Endothelial cell of umbilical vein (primary cell): ENCODE results near the gene SENP7. TPM values are rescaled to one million over a fixed set of nuclear protein-coding genes. Genes with fewer than 3 reads are reported as not detected.

ENCODE experiments used
- BruUV-seq: library from RNA; stranded (reverse); fragments of 400-500 nt; replicated peaks from 2 replicates; lab custom pipeline; 2021; lab: Mats Ljungman, UMichigan
- CTCF ChIA-PET: fragments of 300-600, 350-600 bp; sonication (Branson Sonifier 250); formaldehyde crosslinking; loops from one replicate; lab custom pipeline; 2021; ENCODE audit warnings: antibody characterized with exemption, inconsistent platforms; lab: Charles Lee
- POLR2A ChIA-PET: fragments of 300-600, 350-600 bp; sonication (Branson Sonifier 250); formaldehyde crosslinking; loops from one replicate; lab custom pipeline; 2021; ENCODE audit warnings: antibody characterized with exemption, inconsistent platforms; lab: Charles Lee
- DNase-seq: peaks from one replicate; pipeline ENCODE4 v3.0.0-alpha.2; 2011; ENCODE audit warnings: low read depth, low spot score
- FAIRE-seq: peaks from 2 replicates; lab custom pipeline; 2011; peaks lifted over from hg19 to GRCh38; lab: Jason Lieb, UNC
- H2AFZ ChIP-seq: 2 replicates; pipeline ENCODE4 v1.6.0; 2012; ENCODE audit warnings: low read depth, low read length, control low read depth, inconsistent platforms
- H3K27ac ChIP-seq: 2 replicates; pipeline ENCODE4 v1.5.1; 2011; ENCODE audit warnings: low read depth, mild to moderate bottlenecking, control low read depth, low read length, moderate library complexity; ENCODE audit not compliant: insufficient read depth
- H3K27me3 ChIP-seq, 2 experiments: 2 replicates each; pipeline versions ENCODE4 v1.6.0 to v1.6.1; 2011; ENCODE audit warnings: low read length in 2 of 2, mixed read lengths in 1 of 2; ENCODE audit not compliant: control insufficient read depth in 2 of 2, insufficient read depth in 2 of 2
- H3K36me3 ChIP-seq, 2 experiments: 2 replicates in 1 of 2; 3 replicates in 1 of 2; pipeline ENCODE4 v1.5.1; 2011; ENCODE audit warnings: low read length in 2 of 2, mild to moderate bottlenecking in 1 of 2, moderate library complexity in 1 of 2; ENCODE audit not compliant: control insufficient read depth in 2 of 2, insufficient read depth in 2 of 2; ENCODE audit errors: extremely low read depth in 1 of 2
- H3K4me1 ChIP-seq: 3 replicates; pipeline ENCODE4 v1.5.1; 2011; ENCODE audit warnings: mild to moderate bottlenecking, low read length; ENCODE audit not compliant: control insufficient read depth, insufficient read depth; ENCODE audit errors: extremely low read depth
- H3K4me2 ChIP-seq: 2 replicates; pipeline ENCODE4 v1.6.1; 2011; ENCODE audit warnings: low read length, control low read depth, mixed read lengths; ENCODE audit not compliant: insufficient read depth
- H3K4me3 ChIP-seq, 3 experiments: fragments of 200-600 bp in 1 of 3; sonication (generic), shearing (Covaris generic) in 1 of 3; replicated peaks in 1 of 3; 2 replicates each; pipeline ENCODE4 v1.5.1; 2011 to 2016; ENCODE audit warnings: control low read depth in 3 of 3, low read length in 3 of 3, mild to moderate bottlenecking in 2 of 3, inconsistent platforms in 1 of 3, low read depth in 1 of 3, moderate library complexity in 1 of 3; ENCODE audit not compliant: insufficient read depth in 1 of 3
- H3K79me2 ChIP-seq: 2 replicates; pipeline ENCODE4 v1.6.0; 2012; ENCODE audit warnings: low read length, inconsistent platforms; ENCODE audit not compliant: control insufficient read depth, insufficient read depth
- H3K9ac ChIP-seq: replicated peaks from 2 replicates; pipeline ENCODE3; 2011; ENCODE audit warnings: low read length, control low read depth; ENCODE audit not compliant: insufficient read depth; ENCODE audit errors: extremely low read depth
- H3K9me1 ChIP-seq: replicated peaks from 3 replicates; pipeline ENCODE4 v1.6.0; 2011; ENCODE audit warnings: mild to moderate bottlenecking, low read length; ENCODE audit not compliant: control insufficient read depth, insufficient read depth; ENCODE audit errors: extremely low read depth
- H3K9me3 ChIP-seq: replicated peaks from 2 replicates; pipeline ENCODE4 v1.5.1; 2012; ENCODE audit warnings: low read length, inconsistent platforms; ENCODE audit not compliant: control insufficient read depth, insufficient read depth
- H4K20me1 ChIP-seq: replicated peaks from 2 replicates; pipeline ENCODE3; 2011; ENCODE audit warnings: mild to moderate bottlenecking, low read length; ENCODE audit not compliant: control insufficient read depth, insufficient read depth; ENCODE audit errors: extremely low read depth
- EZH2 ChIP-seq: IDR thresholded peaks from 2 replicates; pipeline ENCODE4 v1.6.1; 2012; ENCODE audit warnings: borderline replicate concordance, low read depth, mild to moderate bottlenecking, moderate library complexity, low read length, inconsistent platforms; ENCODE audit not compliant: severe bottlenecking
- FOS ChIP-seq: IDR thresholded peaks from 2 replicates; pipeline ENCODE4 v1.6.1; 2011; ENCODE audit warnings: mild to moderate bottlenecking, low read length, moderate library complexity, borderline replicate concordance; ENCODE audit not compliant: insufficient read depth
- GATA2 ChIP-seq: IDR thresholded peaks from 2 replicates; pipeline ENCODE4 v1.7.0; 2011; ENCODE audit warnings: low read depth, mild to moderate bottlenecking, moderate library complexity, mixed read lengths, low read length; ENCODE audit not compliant: insufficient read length, insufficient read depth
- JUN ChIP-seq: IDR thresholded peaks from 2 replicates; pipeline ENCODE4 v1.6.1; 2011; ENCODE audit warnings: borderline replicate concordance, low read depth; ENCODE audit not compliant: insufficient read length, insufficient read depth
- MYC ChIP-seq: IDR thresholded peaks from one replicate; pipeline ENCODE4 v1.6.1; 2011; ENCODE audit warnings: mild to moderate bottlenecking, low read depth, low read length
- POLR2A ChIP-seq: IDR thresholded peaks from 2 replicates; pipeline ENCODE4 v1.6.1; 2012; ENCODE audit warnings: low read depth, mild to moderate bottlenecking, control low read depth, low read length
- POLR2AphosphoS5 ChIP-seq: IDR thresholded peaks from 2 replicates; pipeline ENCODE4 v1.6.1; 2012; ENCODE audit warnings: low read depth, mild to moderate bottlenecking, control low read depth, low read length, moderate library complexity; ENCODE audit not compliant: insufficient read depth
- dilution Hi-C: fragments of 300-500 bp; cut with MboI; formaldehyde crosslinking; loops from one replicate; pipeline ENCODE4 v1.15.0; 2019; ENCODE audit warnings: low sequenced_read_pairs; ENCODE audit not compliant: extremely low pct_ligation_motif_present
- intact Hi-C: fragments of 100-400 bp; cut with micrococcal nuclease; formaldehyde crosslinking; loops from one replicate; pipeline ENCODE4 v1.10.0; 2022
- polyA plus RNA-seq, 4 experiments: library from polyadenylated mRNA; depleted of rRNA in 3 of 4; stranded (reverse) in 3 of 4; unstranded in 1 of 4; fragments of >200 nt; gene quantifications; 2 replicates each; pipeline versions ENCODE4 v1.2.1 to v1.2.3, GENCODE V29; 2011 to 2012; ENCODE audit warnings: missing spikeins in 1 of 4
- total RNA-seq: library from RNA; stranded (reverse); gene quantifications from 2 replicates; pipeline ENCODE4 v1.2.3, GENCODE V29; 2021
- TF ChIP-seq, protein P1 (sequence below): IDR thresholded peaks from 2 replicates; pipeline ENCODE4 v1.6.1; 2011; ENCODE audit not compliant: insufficient read depth, insufficient read length
- TF ChIP-seq, protein P2 (sequence below), 2 donors: IDR thresholded peaks; 1 replicate in 1 of 2; 2 replicates in 1 of 2; pipeline ENCODE4 v1.5.1; 2011; ENCODE audit warnings: low read length in 2 of 2, mild to moderate bottlenecking in 2 of 2, moderate library complexity in 2 of 2, control low read depth in 1 of 2, inconsistent platforms in 1 of 2, low read depth in 1 of 2; ENCODE audit not compliant: insufficient read depth in 1 of 2; ENCODE audit errors: extremely low read depth in 1 of 2

SENP7 gene
- total and polyA plus RNA-seq, 2 donors (not counting 3 experiments of a cell fraction or from before 2014, with no cell fraction given) = 5.1 to 18.7 TPM

DNA sequence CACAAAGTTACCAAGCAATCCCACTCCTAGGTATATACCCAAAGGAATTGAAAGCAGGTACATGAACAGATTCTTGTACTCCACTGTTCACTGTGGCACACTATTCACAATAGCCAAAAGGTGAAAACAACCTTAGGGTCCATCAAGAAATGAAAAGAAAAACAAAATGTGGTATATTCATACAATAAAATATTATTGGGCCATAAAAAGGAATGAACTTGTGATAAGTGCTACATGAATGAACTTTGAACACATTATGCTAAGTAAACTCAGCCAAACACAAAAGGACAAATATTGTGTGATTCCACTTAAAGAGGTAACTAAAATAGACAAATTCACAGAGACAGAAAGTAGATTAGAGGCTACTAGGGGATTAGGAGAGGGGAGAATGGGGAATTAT is 137.4 kb downstream of the SENP7 start:
- H3K27ac ChIP-seq = no peak overlapping the region
- H3K4me1 ChIP-seq = no peaks in the 10 kb centered on the region
- no peak overlapping the region for H3K4me2 ChIP-seq
- H4K20me1 ChIP-seq = peaks cover 3% of the 10 kb centered on the region
- no peak for FAIRE-seq
- BruUV-seq = no TSS peak
- no peaks in the 10 kb centered on the region for H3K79me2 ChIP-seq
- DNase-seq = no peak
- dilution Hi-C loops = no loop called here
- no peaks in the 10 kb centered on the region for H3K9me1 ChIP-seq
- CTCF ChIA-PET = no interaction called here
- no peak overlapping the region for H2AFZ ChIP-seq
- no peaks in the 10 kb centered on the region for H3K27me3 ChIP-seq
- H3K36me3 ChIP-seq = no peaks in the 10 kb centered on the region
- POLR2A ChIA-PET = no interaction called here
- no peak overlapping the region for H3K9ac ChIP-seq
- intact Hi-C loops = no loop called here
- no peak overlapping the region for H3K4me3 ChIP-seq
- no peaks in the 10 kb centered on the region for H3K9me3 ChIP-seq
- TF ChIP-seq JUN (no peak), MYC (no peak), GATA2 (no peak), EZH2 (no peak), POLR2AphosphoS5 (no peak), POLR2A (no peak), FOS (no peak)

DNA sequence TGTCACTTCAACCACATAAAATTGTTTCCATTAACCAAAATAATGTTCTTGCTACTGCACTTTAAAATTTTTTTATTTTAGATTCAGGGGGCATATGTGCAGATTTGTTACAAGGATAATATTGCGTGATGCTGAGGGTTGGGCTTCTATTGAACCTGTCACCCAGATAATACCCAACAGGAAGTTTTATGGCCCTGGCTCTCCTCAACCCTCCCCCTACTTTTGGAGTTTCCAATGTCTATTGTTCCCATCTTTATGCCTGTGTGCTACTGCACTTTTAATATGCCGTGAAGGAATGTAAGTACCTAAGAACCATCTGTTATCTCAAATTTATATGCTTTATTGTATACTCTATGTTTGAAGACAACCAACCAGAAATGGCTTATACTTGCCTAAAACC is 150.6 kb downstream of the SENP7 start:
- no peak overlapping the region for H3K9ac ChIP-seq
- ChIA-PET CTCF (no interaction called here), POLR2A (no interaction called here)
- H3K27ac ChIP-seq = no peak overlapping the region
- no peaks in the 10 kb centered on the region for H4K20me1 ChIP-seq
- DNase-seq (no peak), FAIRE-seq (no peak)
- no peaks in the 10 kb centered on the region for H3K9me3 ChIP-seq
- no peaks in the 10 kb centered on the region for H3K9me1 ChIP-seq
- no peaks in the 10 kb centered on the region for H3K27me3 ChIP-seq
- no peak overlapping the region for H3K4me2 ChIP-seq
- intact Hi-C loops (no loop called here), dilution Hi-C loops (no loop called here)
- no peaks in the 10 kb centered on the region for H3K36me3 ChIP-seq
- no peaks in the 10 kb centered on the region for H3K4me1 ChIP-seq
- no peak overlapping the region for H3K4me3 ChIP-seq
- H2AFZ ChIP-seq = no peak overlapping the region
- no TSS peak for BruUV-seq
- H3K79me2 ChIP-seq = no peaks in the 10 kb centered on the region
- TF ChIP-seq POLR2AphosphoS5 = no peak
- no peak for TF ChIP-seq JUN
- TF ChIP-seq GATA2 = no peak
- no peak for TF ChIP-seq POLR2A
- TF ChIP-seq, protein P1, sequence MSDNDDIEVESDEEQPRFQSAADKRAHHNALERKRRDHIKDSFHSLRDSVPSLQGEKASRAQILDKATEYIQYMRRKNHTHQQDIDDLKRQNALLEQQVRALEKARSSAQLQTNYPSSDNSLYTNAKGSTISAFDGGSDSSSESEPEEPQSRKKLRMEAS = no peak
- TF ChIP-seq, protein P2, sequence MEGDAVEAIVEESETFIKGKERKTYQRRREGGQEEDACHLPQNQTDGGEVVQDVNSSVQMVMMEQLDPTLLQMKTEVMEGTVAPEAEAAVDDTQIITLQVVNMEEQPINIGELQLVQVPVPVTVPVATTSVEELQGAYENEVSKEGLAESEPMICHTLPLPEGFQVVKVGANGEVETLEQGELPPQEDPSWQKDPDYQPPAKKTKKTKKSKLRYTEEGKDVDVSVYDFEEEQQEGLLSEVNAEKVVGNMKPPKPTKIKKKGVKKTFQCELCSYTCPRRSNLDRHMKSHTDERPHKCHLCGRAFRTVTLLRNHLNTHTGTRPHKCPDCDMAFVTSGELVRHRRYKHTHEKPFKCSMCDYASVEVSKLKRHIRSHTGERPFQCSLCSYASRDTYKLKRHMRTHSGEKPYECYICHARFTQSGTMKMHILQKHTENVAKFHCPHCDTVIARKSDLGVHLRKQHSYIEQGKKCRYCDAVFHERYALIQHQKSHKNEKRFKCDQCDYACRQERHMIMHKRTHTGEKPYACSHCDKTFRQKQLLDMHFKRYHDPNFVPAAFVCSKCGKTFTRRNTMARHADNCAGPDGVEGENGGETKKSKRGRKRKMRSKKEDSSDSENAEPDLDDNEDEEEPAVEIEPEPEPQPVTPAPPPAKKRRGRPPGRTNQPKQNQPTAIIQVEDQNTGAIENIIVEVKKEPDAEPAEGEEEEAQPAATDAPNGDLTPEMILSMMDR (IDR thresholded peaks at IDR 0.05; ENCODE audit: extremely low read depth in 1 of 2, insufficient read depth in 1 of 2, low read depth in 1 of 2, low read length in 2 of 2) = no peak
- no peak for TF ChIP-seq EZH2
- TF ChIP-seq FOS = no peak
- TF ChIP-seq MYC = no peak
